HCT116 (cell line): ENCODE results near the gene TEX2. TPM values are rescaled to one million over a fixed set of nuclear protein-coding genes. Genes with fewer than 3 reads are reported as not detected.

ENCODE experiments used
- ATAC-seq: fragments of 200-7000 bp; cut with Tn5 transposase; 2 replicates; pipeline ENCODE4 v1.9.1; 2020; ENCODE audit warnings: mild to moderate bottlenecking, moderate library complexity
- BruUV-seq: library from RNA; stranded (reverse); fragments of 400-500 nt; replicated peaks from 2 replicates; lab custom pipeline; 2021; lab: Mats Ljungman, UMichigan
- CTCF ChIA-PET: fragments of 300-600 bp; sonication (Branson Sonifier 250); formaldehyde crosslinking; loops from one replicate; lab custom pipeline; 2021; ENCODE audit warnings: antibody characterized with exemption; lab: Charles Lee
- POLR2A ChIA-PET: fragments of 300-600, 350-600 bp; sonication (Branson Sonifier 250); formaldehyde crosslinking; loops from one replicate; lab custom pipeline; 2021; ENCODE audit warnings: antibody characterized with exemption; lab: Charles Lee
- RAD21 ChIA-PET, 2 experiments: fragments of 300-600 bp; sonication (Branson Sonifier 250); formaldehyde crosslinking; loops; one replicate each; lab custom pipeline; 2023; ENCODE audit warnings: low total read pairs in 2 of 2; ENCODE audit not compliant: uncharacterized antibody in 2 of 2, unreplicated experiment in 2 of 2, low non-redundant PET in 1 of 2; lab: Charles Lee
- DNase-seq: peaks from one replicate; pipeline ENCODE4 v3.0.0-alpha.2; 2010; ENCODE audit warnings: low read depth, low spot score
- H2AFZ ChIP-seq: fragments of 200-600 bp; shearing (Covaris generic), sonication (generic); 2 replicates; pipeline ENCODE4 v1.6.1; 2017; ENCODE audit warnings: low read depth, mixed run types, mixed read lengths, antibody characterized with exemption, low read length; ENCODE audit not compliant: poor library complexity, severe bottlenecking
- H3K27ac ChIP-seq: 2 replicates; pipeline ENCODE4 v1.5.1; 2012; ENCODE audit warnings: low read depth, low read length
- H3K27me3 ChIP-seq: fragments of 200-600 bp; sonication (generic); 2 replicates; pipeline ENCODE4 v1.6.1; 2016; ENCODE audit warnings: mixed run types, low read length, mixed read lengths; ENCODE audit not compliant: insufficient read depth
- H3K36me3 ChIP-seq, 2 experiments: fragments of 200-500 bp in 1 of 2; fragments of 200-600 bp in 1 of 2; sonication (Bioruptor generic) in 1 of 2; sonication (generic) in 1 of 2; 2 replicates each; pipeline versions ENCODE4 v1.5.1 to v1.6.1; 2014 to 2016; ENCODE audit warnings: low read length in 2 of 2, inconsistent platforms in 1 of 2, mixed read lengths in 1 of 2, mixed run types in 1 of 2; ENCODE audit not compliant: insufficient read depth in 2 of 2, control insufficient read depth in 1 of 2
- H3K4me1 ChIP-seq, 2 experiments: fragments of 200-600 bp in 1 of 2; sonication (generic) in 1 of 2; 2 replicates each; pipeline versions ENCODE4 v1.5.1 to v1.6.1; 2012 to 2017; ENCODE audit warnings: low read length in 2 of 2, inconsistent platforms in 1 of 2, mild to moderate bottlenecking in 1 of 2, mixed read lengths in 1 of 2, mixed run types in 1 of 2, moderate library complexity in 1 of 2; ENCODE audit not compliant: insufficient read depth in 2 of 2, control insufficient read depth in 1 of 2
- H3K4me2 ChIP-seq: fragments of 200-600 bp; sonication (generic); 2 replicates; pipeline ENCODE4 v1.6.1; 2017; ENCODE audit warnings: mixed run types, low read length, mixed read lengths
- H3K4me3 ChIP-seq, 2 experiments: fragments of 200-600 bp in 1 of 2; sonication (generic) in 1 of 2; replicated peaks in 1 of 2; 2 replicates each; pipeline ENCODE4 v1.5.1; 2011 to 2016; ENCODE audit warnings: low read length in 2 of 2, control low read depth in 1 of 2, low read depth in 1 of 2, mild to moderate bottlenecking in 1 of 2, mixed read lengths in 1 of 2, mixed run types in 1 of 2
- H3K79me2 ChIP-seq: fragments of 200-600 bp; sonication (generic); 2 replicates; pipeline ENCODE4 v1.6.1; 2017; ENCODE audit warnings: mild to moderate bottlenecking, mixed run types, low read length, moderate library complexity, mixed read lengths; ENCODE audit not compliant: insufficient read depth
- H3K9ac ChIP-seq: fragments of 200-600 bp; sonication (generic); 2 replicates; pipeline ENCODE4 v1.6.1; 2016; ENCODE audit warnings: low read length, mixed read lengths
- H3K9me2 ChIP-seq: fragments of 200-600 bp; sonication (generic), shearing (Covaris generic); 2 replicates; pipeline ENCODE4 v1.6.1; 2017; ENCODE audit warnings: mixed run types, mild to moderate bottlenecking, moderate library complexity; ENCODE audit not compliant: insufficient read depth
- H3K9me3 ChIP-seq, 2 experiments: fragments of 200-500 bp in 1 of 2; fragments of 200-600 bp in 1 of 2; sonication (Bioruptor generic) in 1 of 2; sonication (generic) in 1 of 2; 2 replicates each; pipeline ENCODE4 v1.6.1; 2014 to 2017; ENCODE audit warnings: low read length in 2 of 2, mixed read lengths in 2 of 2, inconsistent platforms in 1 of 2, low read depth in 1 of 2, mild to moderate bottlenecking in 1 of 2, mixed run types in 1 of 2, moderate library complexity in 1 of 2; ENCODE audit not compliant: control insufficient read depth in 1 of 2, insufficient read depth in 1 of 2
- H4K20me1 ChIP-seq: fragments of 200-600 bp; sonication (generic), shearing (Covaris generic); 2 replicates; pipeline ENCODE4 v1.6.1; 2017; ENCODE audit warnings: mixed run types, mild to moderate bottlenecking, moderate library complexity; ENCODE audit not compliant: insufficient read depth
- CEBPB ChIP-seq: IDR thresholded peaks from 2 replicates; pipeline ENCODE4 v1.6.1; 2012; ENCODE audit warnings: low read depth
- EGR1 ChIP-seq: IDR thresholded peaks from 2 replicates; pipeline ENCODE4 v1.6.1; 2012; ENCODE audit warnings: low read depth
- ELF1 ChIP-seq: IDR thresholded peaks from 2 replicates; pipeline ENCODE4 v1.6.1; 2012; ENCODE audit warnings: low read depth, borderline replicate concordance
- EZH2 ChIP-seq: fragments of 200-600 bp; sonication (generic); IDR thresholded peaks from 2 replicates; pipeline ENCODE4 v1.6.1; 2017; ENCODE audit warnings: antibody characterized with exemption, mixed run types
- EZH2phosphoT487 ChIP-seq: fragments of 200-600 bp; IDR thresholded peaks from 2 replicates; pipeline ENCODE4 v1.6.1; 2018; ENCODE audit warnings: antibody characterized with exemption, borderline replicate concordance
- MAX ChIP-seq: IDR thresholded peaks from 2 replicates; pipeline ENCODE4 v1.6.1; 2012
- POLR2A ChIP-seq: IDR thresholded peaks from 2 replicates; pipeline ENCODE4 v1.7.0; 2011; ENCODE audit warnings: borderline replicate concordance; ENCODE audit not compliant: insufficient read depth, insufficient read length; ENCODE audit errors: extremely low read depth
- POLR2AphosphoS5 ChIP-seq: IDR thresholded peaks from 2 replicates; pipeline ENCODE4 v1.6.1; 2011; ENCODE audit warnings: mild to moderate bottlenecking, low read depth, low read length, moderate library complexity
- RAD21 ChIP-seq: IDR thresholded peaks from 2 replicates; pipeline ENCODE4 v1.6.1; 2012; ENCODE audit warnings: low read depth, mild to moderate bottlenecking
- REST ChIP-seq: IDR thresholded peaks from 2 replicates; pipeline ENCODE4 v1.6.1; 2012; ENCODE audit warnings: low read depth
- SIN3A ChIP-seq: IDR thresholded peaks from 2 replicates; pipeline ENCODE4 v1.6.1; 2012; ENCODE audit warnings: low read depth
- SRF ChIP-seq: IDR thresholded peaks from 2 replicates; pipeline ENCODE4 v1.6.1; 2012; ENCODE audit warnings: low read depth
- TCF7L2 ChIP-seq: IDR thresholded peaks from 2 replicates; pipeline ENCODE4 v1.7.0; 2011; ENCODE audit warnings: borderline replicate concordance, inconsistent platforms; ENCODE audit not compliant: insufficient read depth, insufficient read length; ENCODE audit errors: extremely low read depth
- YY1 ChIP-seq: IDR thresholded peaks from 2 replicates; pipeline ENCODE4 v1.6.1; 2011; ENCODE audit warnings: low read length, low read depth, moderate library complexity, mild to moderate bottlenecking; ENCODE audit not compliant: insufficient replicate concordance; ENCODE audit errors: extremely low read depth
- ZBTB33 ChIP-seq: IDR thresholded peaks from 2 replicates; pipeline ENCODE4 v1.6.1; 2011; ENCODE audit warnings: mild to moderate bottlenecking, low read length, moderate library complexity; ENCODE audit not compliant: insufficient replicate concordance; ENCODE audit errors: extremely low read depth
- ZNF274 ChIP-seq: fragments of 200-500 bp; sonication (Bioruptor generic); IDR thresholded peaks from 2 replicates; pipeline ENCODE4 v1.6.1; 2014; ENCODE audit warnings: mild to moderate bottlenecking, low read depth, low read length, inconsistent platforms
- intact Hi-C: fragments of 100-400 bp; cut with micrococcal nuclease; formaldehyde crosslinking; loops from 2 replicates; pipeline ENCODE4 v1.10.0; 2022
- total RNA-seq: library from RNA; stranded (reverse); gene quantifications from one replicate; pipeline ENCODE4 v1.2.1, GENCODE V29; 2021; ENCODE audit not compliant: unreplicated experiment
- TF ChIP-seq, protein P1 (sequence below): IDR thresholded peaks from 2 replicates; pipeline ENCODE4 v1.6.1; 2012
- TF ChIP-seq, protein P2 (sequence below), 3 experiments: fragments of 200-600 bp in 1 of 3; sonication (generic) in 1 of 3; IDR thresholded peaks in 2 of 3; conservative IDR thresholded peaks in 1 of 3; 2 replicates each; pipeline ENCODE4 v1.5.1; 2012 to 2017; ENCODE audit warnings: low read depth in 2 of 3, low read length in 2 of 3, antibody characterized with exemption in 1 of 3, borderline replicate concordance in 1 of 3, control low read depth in 1 of 3, mild to moderate bottlenecking in 1 of 3, mixed read lengths in 1 of 3, mixed run types in 1 of 3, moderate library complexity in 1 of 3; ENCODE audit not compliant: insufficient read depth in 1 of 3

TEX2 gene
- total RNA-seq, 1 experiment from 2014 or later, result 24.6 TPM

- ChIA-PET POLR2A (interaction anchor here (0.7 kb wide), 1 partner anchor 31 kb away, joined by 3 read pairs; no protein-coding TSS in a partner anchor), CTCF (interaction anchor here (1.6 to 10.9 kb wide), 3 partner anchors 10 to 110 kb away, joined by 4 to 120 read pairs (median 9); no protein-coding TSS in a partner anchor), RAD21 (interaction anchor here in 1 of 2 experiments (0.7 kb wide), 1 partner anchor 142 kb away, joined by 3 read pairs; no protein-coding TSS in a partner anchor)
- Histone ChIP-seq H3K9me3 (no peaks in the 10 kb centered on the region), H3K27me3 (no peaks in the 10 kb centered on the region), H3K36me3 (no peaks in the 10 kb centered on the region), H3K4me3 (no peak overlapping the region), H3K4me1 (peaks cover 0 to 7% of the 10 kb centered on the region in 2 experiments; a peak in 2 of 4 replicates), H2AFZ (no peak overlapping the region), H3K9me2 (no peaks in the 10 kb centered on the region), H3K27ac (no peak overlapping the region), H3K79me2 (no peaks in the 10 kb centered on the region), H4K20me1 (no peaks in the 10 kb centered on the region), H3K4me2 (no peak overlapping the region), H3K9ac (no peak overlapping the region)
- TF ChIP-seq, protein P1, sequence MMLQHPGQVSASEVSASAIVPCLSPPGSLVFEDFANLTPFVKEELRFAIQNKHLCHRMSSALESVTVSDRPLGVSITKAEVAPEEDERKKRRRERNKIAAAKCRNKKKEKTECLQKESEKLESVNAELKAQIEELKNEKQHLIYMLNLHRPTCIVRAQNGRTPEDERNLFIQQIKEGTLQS, result no peak
- TF ChIP-seq POLR2A (no peak), SIN3A (no peak), REST (no peak), CEBPB (no peak), YY1 (no peak), MAX (no peak), SRF (no peak), EGR1 (no peak), TCF7L2 (no peak), EZH2 (no peak), ELF1 (no peak), ZNF274 (no peak), EZH2phosphoT487 (no peak), ZBTB33 (no peak), POLR2AphosphoS5 (no peak), RAD21 (no peak)
- TF ChIP-seq, protein P2, sequence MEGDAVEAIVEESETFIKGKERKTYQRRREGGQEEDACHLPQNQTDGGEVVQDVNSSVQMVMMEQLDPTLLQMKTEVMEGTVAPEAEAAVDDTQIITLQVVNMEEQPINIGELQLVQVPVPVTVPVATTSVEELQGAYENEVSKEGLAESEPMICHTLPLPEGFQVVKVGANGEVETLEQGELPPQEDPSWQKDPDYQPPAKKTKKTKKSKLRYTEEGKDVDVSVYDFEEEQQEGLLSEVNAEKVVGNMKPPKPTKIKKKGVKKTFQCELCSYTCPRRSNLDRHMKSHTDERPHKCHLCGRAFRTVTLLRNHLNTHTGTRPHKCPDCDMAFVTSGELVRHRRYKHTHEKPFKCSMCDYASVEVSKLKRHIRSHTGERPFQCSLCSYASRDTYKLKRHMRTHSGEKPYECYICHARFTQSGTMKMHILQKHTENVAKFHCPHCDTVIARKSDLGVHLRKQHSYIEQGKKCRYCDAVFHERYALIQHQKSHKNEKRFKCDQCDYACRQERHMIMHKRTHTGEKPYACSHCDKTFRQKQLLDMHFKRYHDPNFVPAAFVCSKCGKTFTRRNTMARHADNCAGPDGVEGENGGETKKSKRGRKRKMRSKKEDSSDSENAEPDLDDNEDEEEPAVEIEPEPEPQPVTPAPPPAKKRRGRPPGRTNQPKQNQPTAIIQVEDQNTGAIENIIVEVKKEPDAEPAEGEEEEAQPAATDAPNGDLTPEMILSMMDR (IDR thresholded peaks at IDR 0.05 in 2 of 3, conservative IDR thresholded peaks at IDR 0.05 in 1 of 3; ENCODE audit: borderline replicate concordance in 1 of 3, insufficient read depth in 1 of 3, low read depth in 2 of 3, low read length in 2 of 3), result no peak
- no peak for ATAC-seq
- intact Hi-C loops, result no loop called here
- BruUV-seq, result no TSS peak
- no peak for DNase-seq
These were observed 46.6 kb upstream of the TEX2 start for GRCh38 chr17:64309710-64310109.
